Stromal cell of bone marrow (primary cell): Measurements from ENCODE around the gene CACNB3.
"Not testable (repeated sequence)": the region's sequence is repeated elsewhere in the genome, so short reads cannot be mapped to it uniquely, and the experiment has no call there.

Source experiments
- DNase-seq: peaks from one replicate; pipeline ENCODE4 v3.0.0-alpha.2; 2012; ENCODE audit warnings: low read depth

Gene CACNB3

GRCh38 chr12:48854932-48855331, 36.6 kb downstream of the CACNB3 start:
- DNase-seq, result not testable (repeated sequence)

- no peak for DNase-seq
Measured at GRCh38 chr12:48856379-48856778, 38.1 kb downstream of the CACNB3 start.

DNA sequence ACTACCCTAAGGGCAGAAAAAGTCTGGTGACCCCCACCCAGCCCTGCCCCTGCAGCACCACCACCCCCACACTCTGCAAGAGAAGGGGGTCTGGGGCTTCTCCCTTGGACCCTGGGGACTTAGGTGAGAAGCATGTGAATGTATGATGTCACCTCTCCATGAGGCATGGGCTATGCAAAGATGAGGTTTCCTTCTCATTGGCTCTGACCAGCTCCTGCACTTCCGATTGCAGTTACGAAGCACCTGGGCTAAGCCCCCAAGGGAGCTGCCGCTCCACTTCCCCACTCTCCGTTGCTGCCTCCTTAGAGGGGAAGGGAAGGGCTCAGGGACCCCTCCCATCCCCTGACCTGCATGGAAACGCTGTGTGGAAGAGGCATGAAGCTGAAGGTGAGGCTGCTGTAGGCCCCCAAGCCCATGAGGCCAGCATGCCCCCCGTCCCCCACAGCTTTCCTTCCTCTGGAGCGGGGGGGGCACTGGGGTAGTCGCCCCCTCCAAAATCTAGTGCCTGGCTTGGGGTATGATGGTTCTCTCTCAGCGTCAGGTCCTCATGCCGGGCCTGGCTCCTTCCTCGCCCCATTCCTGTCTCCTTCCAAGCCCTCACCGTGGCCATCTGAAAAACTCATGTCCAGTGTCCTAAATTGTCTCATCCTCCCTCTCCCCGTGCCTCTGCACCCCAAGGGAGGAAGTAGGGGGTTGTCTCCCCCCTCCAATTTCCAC, 39.1 kb downstream of the CACNB3 start:
- DNase-seq, result no peak

GRCh38 chr12:48858043-48858442, 39.7 kb downstream of the CACNB3 start:
- DNase-seq, result no peak

DNA sequence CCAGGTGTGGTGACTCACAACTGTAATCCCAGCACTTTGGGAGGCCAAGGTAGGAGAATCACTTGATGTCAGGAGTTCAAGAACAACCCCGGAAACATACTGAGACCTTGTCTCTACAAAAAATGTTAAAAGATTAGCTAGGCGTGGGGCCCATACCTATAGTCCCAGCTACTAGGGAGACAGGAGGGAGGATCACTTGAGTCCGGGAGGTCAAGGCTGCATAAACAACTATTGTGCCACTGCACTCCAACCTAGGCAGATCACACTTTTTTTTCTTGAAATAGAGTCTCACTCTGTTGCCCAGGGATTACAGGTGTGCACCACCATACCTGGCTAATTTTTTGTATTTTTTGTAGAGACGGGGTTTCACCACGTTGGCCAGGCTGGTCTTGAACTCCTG, 41.3 kb downstream of the CACNB3 start:
- no peak for DNase-seq

- DNase-seq, result not testable (repeated sequence)
Measured at GRCh38 chr12:48860236-48860635, 41.9 kb downstream of the CACNB3 start.

- no peak for DNase-seq
Measured at GRCh38 chr12:48861111-48861510, 42.8 kb downstream of the CACNB3 start.

GRCh38 chr12:48862760-48863159, 44.5 kb downstream of the CACNB3 start:
- DNase-seq, result no peak

DNA sequence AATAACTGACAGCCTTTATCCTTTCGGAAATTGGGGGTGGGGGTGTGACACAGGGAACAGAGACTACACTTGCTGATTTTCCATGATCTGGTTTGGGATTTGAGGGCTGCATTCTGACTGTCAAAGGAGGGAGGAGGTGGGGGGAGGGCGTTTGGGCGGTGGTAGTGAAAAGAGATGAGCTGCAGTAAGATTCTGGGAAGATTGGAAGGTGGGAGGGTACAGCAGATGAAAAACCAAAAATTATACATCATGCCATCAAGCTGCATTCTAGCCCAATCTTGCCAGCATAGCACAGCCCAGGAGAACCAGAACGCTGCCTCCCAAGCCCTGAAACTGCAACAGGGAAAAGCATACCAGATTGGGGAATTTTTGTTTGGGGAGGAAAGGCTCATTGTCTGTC, 45.0 kb downstream of the CACNB3 start:
- DNase-seq, result no peak

DNA sequence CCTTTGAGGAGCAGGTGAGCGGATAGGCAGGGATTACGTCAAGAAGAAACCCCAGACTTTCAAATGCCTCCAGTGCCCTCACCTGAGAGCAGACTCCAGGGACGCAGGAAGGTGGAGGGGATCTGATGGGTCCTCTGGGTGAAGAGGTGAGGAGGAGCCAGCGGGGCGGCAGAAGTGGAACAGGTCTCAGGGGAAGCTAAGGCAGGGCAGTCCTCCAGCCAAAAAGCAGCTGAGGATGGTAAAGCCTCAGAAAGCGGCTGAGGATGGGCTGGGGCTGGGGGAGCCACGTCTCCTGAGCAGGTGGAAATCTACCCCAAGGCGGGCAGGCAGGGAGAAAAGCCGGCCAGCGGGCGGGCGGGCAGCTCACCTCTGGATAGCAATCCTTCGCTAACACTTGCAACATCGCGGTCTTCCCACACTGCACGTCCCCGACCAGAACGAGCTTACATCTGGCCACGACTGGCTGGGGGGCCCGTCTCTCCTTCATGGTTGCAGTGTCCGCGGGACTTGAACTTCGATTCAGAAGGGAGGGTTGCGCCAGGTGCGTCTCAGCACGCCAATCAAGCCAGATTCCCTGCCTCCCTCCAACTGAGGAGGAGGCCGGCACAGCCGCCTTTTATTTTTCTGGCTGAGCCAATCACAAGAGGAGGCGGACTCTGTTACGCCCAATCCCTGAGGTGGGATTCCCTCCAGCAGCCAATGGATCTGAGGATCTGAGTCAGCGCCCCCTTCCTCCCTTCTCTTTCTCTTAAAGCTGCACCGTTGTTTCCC, 47.2 kb downstream of the CACNB3 start, which contains the start of gene RND1:
Gene RND1, minus strand, starts transcription at position 590 of the 771 bp plus-strand sequence. Its CDS starts 103 bp downstream, at position 487.
- peak; percentile 90 for DNase-seq

- DNase-seq, result no peak
Measured at GRCh38 chr12:48866052-48866711, 47.9 kb downstream of the CACNB3 start.

DNA sequence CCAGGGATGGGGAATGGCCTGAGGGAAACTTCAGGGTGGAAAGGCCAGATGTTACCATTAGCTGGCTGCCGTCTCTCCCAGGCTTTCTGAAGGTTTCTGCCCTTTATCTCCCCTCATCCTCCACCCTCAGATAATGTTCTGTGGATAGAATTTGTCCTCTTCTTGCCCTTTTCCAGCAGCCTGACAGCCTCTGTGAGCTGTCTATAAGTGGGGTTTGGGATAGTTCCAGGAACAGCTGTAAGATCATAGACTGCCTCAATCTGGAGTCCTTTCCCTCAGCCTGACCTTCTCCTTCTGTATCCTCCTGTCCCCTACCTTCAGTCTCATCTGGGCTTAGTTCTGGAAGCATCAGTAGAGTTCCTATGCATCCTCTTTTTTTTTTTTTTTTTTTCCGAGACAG, 50.2 kb downstream of the CACNB3 start:
- no peak for DNase-seq

- no peak for DNase-seq
Measured at GRCh38 chr12:48869191-48869590, 50.9 kb downstream of the CACNB3 start.

DNA sequence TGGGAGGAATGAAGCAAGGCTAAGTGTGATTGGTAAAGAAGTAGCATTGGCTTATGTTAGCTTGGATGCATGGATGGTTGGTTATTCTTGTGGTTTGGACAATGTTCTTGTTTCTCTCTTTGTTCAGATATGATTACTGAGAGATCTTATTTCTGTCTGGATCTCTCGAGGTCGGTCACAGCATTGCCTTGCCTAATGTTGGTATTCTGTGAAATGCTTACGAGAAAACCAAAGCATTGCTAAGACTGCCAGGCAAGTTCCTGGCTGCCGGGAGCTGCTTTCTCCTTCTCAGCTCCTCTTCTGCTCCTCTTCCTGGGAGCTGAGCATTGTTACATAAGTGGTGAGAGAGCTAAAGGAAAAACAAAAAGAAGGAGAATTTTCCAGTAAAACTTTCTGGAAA, 54.8 kb downstream of the CACNB3 start:
- DNase-seq, result no peak

DNA sequence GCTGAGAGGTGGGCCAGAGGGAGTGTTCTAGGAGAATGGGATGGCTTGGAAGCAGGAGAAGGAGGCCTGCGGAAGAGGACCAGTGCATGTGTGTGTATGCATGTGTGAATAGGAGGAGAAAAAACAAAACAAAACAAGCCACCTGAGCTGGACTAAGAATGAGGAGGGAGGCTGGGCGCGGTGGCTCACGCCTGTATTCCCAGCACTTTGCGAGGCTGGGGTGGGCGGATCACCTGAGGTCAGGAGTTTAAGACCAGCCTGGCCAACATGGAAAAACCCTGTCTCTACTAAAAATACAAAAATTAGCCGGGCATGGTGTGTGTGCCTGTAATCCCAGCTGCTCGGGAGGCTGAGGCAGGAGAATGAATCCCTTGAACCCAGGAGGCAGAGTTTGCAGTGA, 55.2 kb downstream of the CACNB3 start:
- DNase-seq, result not testable (repeated sequence)

- DNase-seq, result no peak
Measured at GRCh38 chr12:48875944-48876515, 57.7 kb downstream of the CACNB3 start.
